DOHH2 (cell line): ENCODE measurements around the gene CPNE6.

Source experiments
- H3F3A ChIP-seq: fragments of 200-600 bp; sonication (generic), shearing (Covaris generic); 2 replicates; pipeline ENCODE4 v1.6.0; 2016; ENCODE audit warnings: antibody characterized with exemption, mild to moderate bottlenecking; ENCODE audit not compliant: control insufficient read depth, insufficient read depth
- H3K27ac ChIP-seq: fragments of 200-600 bp; sonication (generic); 2 replicates; pipeline ENCODE4 v1.5.1; 2014; ENCODE audit warnings: low read depth, mild to moderate bottlenecking, low read length, moderate library complexity
- H3K27me3 ChIP-seq: fragments of 200-600 bp; sonication (generic); 2 replicates; pipeline ENCODE4 v1.6.1; 2014; ENCODE audit warnings: mild to moderate bottlenecking, low read length, mixed read lengths; ENCODE audit not compliant: control insufficient read depth
- H3K36me3 ChIP-seq: fragments of 200-600 bp; sonication (generic); 2 replicates; pipeline ENCODE4 v1.6.1; 2014; ENCODE audit warnings: mild to moderate bottlenecking, low read length, moderate library complexity, mixed read lengths; ENCODE audit not compliant: control insufficient read depth
- H3K4me1 ChIP-seq: fragments of 200-600 bp; sonication (generic); 2 replicates; pipeline ENCODE4 v1.6.1; 2014; ENCODE audit warnings: mild to moderate bottlenecking, low read length, mixed read lengths; ENCODE audit not compliant: control insufficient read depth
- H3K4me2 ChIP-seq: fragments of 200-600 bp; sonication (generic); 2 replicates; pipeline ENCODE4 v1.6.0; 2014; ENCODE audit warnings: mild to moderate bottlenecking, low read length, moderate library complexity
- H3K4me3 ChIP-seq: fragments of 200-600 bp; sonication (generic); 2 replicates; pipeline ENCODE4 v1.5.1; 2014; ENCODE audit warnings: mild to moderate bottlenecking, low read length, mixed read lengths
- H3K79me2 ChIP-seq: fragments of 200-600 bp; sonication (generic); 2 replicates; pipeline ENCODE4 v1.6.1; 2014; ENCODE audit warnings: mild to moderate bottlenecking, low read length, mixed read lengths; ENCODE audit not compliant: control insufficient read depth
- H3K9me2 ChIP-seq: fragments of 200-600 bp; sonication (generic); replicated peaks from 2 replicates; pipeline ENCODE4 v1.6.1; 2014; ENCODE audit warnings: mild to moderate bottlenecking, low read length, mixed read lengths; ENCODE audit not compliant: control insufficient read depth
- H3K9me3 ChIP-seq: fragments of 200-600 bp; sonication (generic); 2 replicates; pipeline ENCODE4 v1.6.1; 2014; ENCODE audit warnings: antibody characterized with exemption, low read length, mixed read lengths; ENCODE audit not compliant: control insufficient read depth, insufficient read depth
- H4K20me1 ChIP-seq: fragments of 200-600 bp; sonication (generic); 2 replicates; pipeline ENCODE4 v1.6.0; 2014; ENCODE audit warnings: low read depth, mild to moderate bottlenecking, antibody characterized with exemption, low read length, moderate library complexity; ENCODE audit not compliant: control insufficient read depth, insufficient read depth
- EZH2phosphoT487 ChIP-seq: fragments of 200-600 bp; sonication (generic); IDR thresholded peaks from 2 replicates; pipeline ENCODE4 v1.6.1; 2017; ENCODE audit warnings: borderline replicate concordance, mild to moderate bottlenecking, antibody characterized with exemption, low read length, moderate library complexity, mixed read lengths
- TF ChIP-seq, protein P1 (sequence below): fragments of 200-600 bp; sonication (generic); IDR thresholded peaks from one replicate; pipeline ENCODE4 v1.5.1; 2014; ENCODE audit warnings: antibody characterized with exemption, mild to moderate bottlenecking, low read depth, low read length; ENCODE audit not compliant: poor library complexity, severe bottlenecking

Gene CPNE6

DNA sequence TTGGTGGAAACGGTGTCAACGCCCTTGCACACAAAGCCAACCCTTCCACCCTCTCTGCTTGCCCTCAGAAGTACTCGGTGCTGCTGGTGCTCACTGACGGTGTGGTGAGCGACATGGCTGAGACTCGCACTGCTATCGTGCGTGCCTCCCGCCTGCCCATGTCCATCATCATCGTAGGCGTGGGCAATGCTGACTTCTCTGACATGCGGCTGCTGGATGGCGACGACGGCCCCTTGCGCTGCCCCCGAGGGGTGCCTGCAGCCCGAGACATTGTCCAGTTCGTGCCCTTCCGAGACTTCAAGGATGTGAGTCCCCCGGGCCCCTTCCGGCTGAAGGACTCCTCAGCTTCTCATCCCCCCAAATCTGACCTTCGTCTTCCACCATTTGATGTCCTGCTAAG is 5.7 kb downstream of the CPNE6 start:
- Histone ChIP-seq H3K4me3 (no peak overlapping the region), H3K36me3 (no peaks in the 10 kb centered on the region), H3K79me2 (no peaks in the 10 kb centered on the region), H3K27ac (no peak overlapping the region), H4K20me1 (no peaks in the 10 kb centered on the region), H3K9me3 (no peaks in the 10 kb centered on the region), H3K9me2 (no peaks in the 10 kb centered on the region), H3K4me2 (no peak overlapping the region), H3K27me3 (no peaks in the 10 kb centered on the region), H3K4me1 (peaks cover 31% of the 10 kb centered on the region), H3F3A (no peaks in the 10 kb centered on the region)
- TF ChIP-seq EZH2phosphoT487: no peak
- TF ChIP-seq, protein P1, sequence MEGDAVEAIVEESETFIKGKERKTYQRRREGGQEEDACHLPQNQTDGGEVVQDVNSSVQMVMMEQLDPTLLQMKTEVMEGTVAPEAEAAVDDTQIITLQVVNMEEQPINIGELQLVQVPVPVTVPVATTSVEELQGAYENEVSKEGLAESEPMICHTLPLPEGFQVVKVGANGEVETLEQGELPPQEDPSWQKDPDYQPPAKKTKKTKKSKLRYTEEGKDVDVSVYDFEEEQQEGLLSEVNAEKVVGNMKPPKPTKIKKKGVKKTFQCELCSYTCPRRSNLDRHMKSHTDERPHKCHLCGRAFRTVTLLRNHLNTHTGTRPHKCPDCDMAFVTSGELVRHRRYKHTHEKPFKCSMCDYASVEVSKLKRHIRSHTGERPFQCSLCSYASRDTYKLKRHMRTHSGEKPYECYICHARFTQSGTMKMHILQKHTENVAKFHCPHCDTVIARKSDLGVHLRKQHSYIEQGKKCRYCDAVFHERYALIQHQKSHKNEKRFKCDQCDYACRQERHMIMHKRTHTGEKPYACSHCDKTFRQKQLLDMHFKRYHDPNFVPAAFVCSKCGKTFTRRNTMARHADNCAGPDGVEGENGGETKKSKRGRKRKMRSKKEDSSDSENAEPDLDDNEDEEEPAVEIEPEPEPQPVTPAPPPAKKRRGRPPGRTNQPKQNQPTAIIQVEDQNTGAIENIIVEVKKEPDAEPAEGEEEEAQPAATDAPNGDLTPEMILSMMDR: no peak

DNA sequence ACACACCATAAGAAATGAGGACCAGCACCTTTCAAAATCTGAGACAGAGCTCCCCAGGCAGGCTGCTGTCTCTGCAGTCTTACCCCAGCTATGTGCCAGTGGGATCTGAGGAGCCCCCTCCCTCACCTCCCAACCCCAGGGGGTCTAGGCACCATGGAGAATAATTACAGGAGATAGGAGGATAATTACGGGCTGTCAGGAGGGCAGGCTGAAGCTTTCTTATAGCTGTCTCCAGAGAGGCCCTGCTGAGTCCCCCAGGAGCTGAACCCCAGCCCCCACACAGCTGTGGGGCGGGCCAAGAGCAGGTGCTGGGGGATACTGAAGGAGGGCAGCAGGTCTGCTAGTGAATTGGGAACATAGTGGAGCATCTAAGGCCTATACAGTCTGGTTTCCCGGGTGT is 6.8 kb downstream of the CPNE6 start:
- Histone ChIP-seq H3F3A (no peaks in the 10 kb centered on the region), H3K36me3 (no peaks in the 10 kb centered on the region), H3K4me3 (no peak overlapping the region), H3K4me2 (no peak overlapping the region), H4K20me1 (no peaks in the 10 kb centered on the region), H3K79me2 (no peaks in the 10 kb centered on the region), H3K9me2 (no peaks in the 10 kb centered on the region), H3K9me3 (no peaks in the 10 kb centered on the region), H3K4me1 (peaks cover 31% of the 10 kb centered on the region), H3K27ac (no peak overlapping the region), H3K27me3 (no peaks in the 10 kb centered on the region)
- TF ChIP-seq, protein P1: no peak
- TF ChIP-seq EZH2phosphoT487: no peak

DNA sequence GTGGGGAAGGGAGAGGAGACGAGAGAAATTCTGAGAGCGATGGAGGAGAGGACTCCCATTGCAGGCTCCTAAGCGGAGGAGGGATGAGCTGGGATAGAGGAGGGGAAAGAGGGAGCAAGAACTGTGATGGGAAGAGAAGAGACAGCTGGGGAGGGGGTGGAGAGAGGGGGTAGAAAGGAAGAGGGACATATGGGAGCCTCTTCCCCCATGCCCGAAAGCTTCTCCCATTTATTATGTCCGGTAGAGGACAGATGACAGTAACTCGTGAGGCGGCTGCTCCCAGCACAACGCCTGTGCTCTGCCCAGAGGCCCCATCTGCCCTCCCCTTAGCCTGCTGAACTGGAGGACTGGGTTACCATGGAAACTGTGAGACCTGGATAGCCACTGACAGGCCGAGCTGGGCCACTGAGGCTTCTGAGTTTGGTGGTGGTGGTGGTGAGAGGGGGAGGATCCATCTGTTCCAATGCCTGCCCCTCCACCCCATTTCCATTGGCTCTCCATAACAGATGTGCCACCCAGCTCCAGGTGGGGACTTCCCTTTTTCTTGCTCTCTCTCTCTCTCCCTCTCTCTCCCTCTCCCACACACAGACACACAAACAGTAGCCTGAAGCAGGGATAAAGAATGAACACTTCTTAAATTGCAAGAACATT is 8.3 kb downstream of the CPNE6 start:
- Histone ChIP-seq H4K20me1 (no peaks in the 10 kb centered on the region), H3K27ac (no peak overlapping the region), H3K9me2 (no peaks in the 10 kb centered on the region), H3K36me3 (no peaks in the 10 kb centered on the region), H3K9me3 (no peaks in the 10 kb centered on the region), H3K4me2 (no peak overlapping the region), H3K27me3 (no peaks in the 10 kb centered on the region), H3K4me1 (peaks cover 31% of the 10 kb centered on the region), H3F3A (no peaks in the 10 kb centered on the region), H3K4me3 (no peak overlapping the region), H3K79me2 (no peaks in the 10 kb centered on the region)
- TF ChIP-seq, protein P1: no peak

DNA sequence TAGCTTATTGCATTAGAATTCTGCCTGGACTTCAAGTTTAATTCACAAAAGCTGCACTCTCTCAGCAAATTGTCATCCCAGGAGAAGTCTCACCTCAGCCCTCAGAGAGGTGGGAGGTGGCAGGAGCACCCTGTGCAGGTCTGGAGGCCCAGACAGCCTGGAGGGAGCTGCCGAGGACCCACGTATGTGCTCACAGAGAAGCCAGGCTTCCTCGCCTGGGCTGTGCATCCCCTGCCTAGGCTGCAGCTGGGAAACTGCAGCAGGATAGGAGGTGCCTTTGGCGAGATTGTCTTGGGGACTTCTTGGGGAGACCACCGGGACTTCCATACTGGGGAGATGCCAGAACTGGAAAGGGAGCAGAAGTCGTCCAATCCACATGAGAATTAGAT is 8.8 kb downstream of the CPNE6 start:
- Histone ChIP-seq H3K9me3 (no peaks in the 10 kb centered on the region), H4K20me1 (no peaks in the 10 kb centered on the region), H3K4me3 (peak overlapping the region; percentile 75; the same call in 1 of the 2 replicates), H3K27ac (no peak overlapping the region), H3K27me3 (no peaks in the 10 kb centered on the region), H3F3A (no peaks in the 10 kb centered on the region), H3K4me1 (peaks cover 29% of the 10 kb centered on the region), H3K36me3 (no peaks in the 10 kb centered on the region), H3K4me2 (peak overlapping the region; percentile 68), H3K9me2 (no peaks in the 10 kb centered on the region), H3K79me2 (no peaks in the 10 kb centered on the region)
- TF ChIP-seq, protein P1: no peak
- no peak for TF ChIP-seq EZH2phosphoT487
